Jurkat, Clone E6-1 (cell line): ENCODE results near the gene NRG2.

ENCODE experiments used
- DNase-seq: peaks from one replicate; pipeline ENCODE4 v3.0.0-alpha.2; 2011; ENCODE audit warnings: low read depth, low spot score
- H3K4me3 ChIP-seq: 2 replicates; pipeline ENCODE4 v1.5.1; 2011; ENCODE audit warnings: mild to moderate bottlenecking, low read length, control low read depth, moderate library complexity

Gene NRG2

GRCh38 chr5:139855451-139855850, 187.6 kb downstream of the NRG2 start:
- no peak overlapping the region for H3K4me3 ChIP-seq
- no peak for DNase-seq

- H3K4me3 ChIP-seq, result no peak overlapping the region
- no peak for DNase-seq
Observed at GRCh38 chr5:139854953-139855352, 188.1 kb downstream of the NRG2 start.

- H3K4me3 ChIP-seq, result no peak overlapping the region
- no peak for DNase-seq
Observed at GRCh38 chr5:139854029-139854605, 189.0 kb downstream of the NRG2 start.

- no peak overlapping the region for H3K4me3 ChIP-seq
- DNase-seq, result no peak
Observed at GRCh38 chr5:139852696-139853095, 190.4 kb downstream of the NRG2 start.

GRCh38 chr5:139851558-139851957, 191.5 kb downstream of the NRG2 start:
- no peak overlapping the region for H3K4me3 ChIP-seq
- no peak for DNase-seq

- H3K4me3 ChIP-seq, result no peak overlapping the region
- DNase-seq, result no peak
Observed at GRCh38 chr5:139850423-139851016, 192.6 kb downstream of the NRG2 start.

- no peak overlapping the region for H3K4me3 ChIP-seq
- no peak for DNase-seq
Observed at GRCh38 chr5:139849942-139850341, 193.2 kb downstream of the NRG2 start.

- no peak for DNase-seq
- H3K4me3 ChIP-seq, result no peak overlapping the region
Observed at GRCh38 chr5:139849501-139849900, 193.6 kb downstream of the NRG2 start.

GRCh38 chr5:139848508-139849100, 194.5 kb downstream of the NRG2 start:
- H3K4me3 ChIP-seq, result peak overlapping the region; percentile 50
- DNase-seq, result peak; percentile 23

- DNase-seq, result peak; percentile 41
- peak overlapping the region; percentile 50 for H3K4me3 ChIP-seq
Observed at GRCh38 chr5:139847790-139848507, 195.2 kb downstream of the NRG2 start.

GRCh38 chr5:139847091-139847490, 196.0 kb downstream of the NRG2 start:
- no peak overlapping the region for H3K4me3 ChIP-seq
- DNase-seq, result no peak

GRCh38 chr5:139845846-139846681, 197.0 kb downstream of the NRG2 start:
- H3K4me3 ChIP-seq, result no peak overlapping the region
- DNase-seq, result no peak

- H3K4me3 ChIP-seq, result no peak overlapping the region
- peak; percentile 61 for DNase-seq
Observed at GRCh38 chr5:139844472-139845145, 198.5 kb downstream of the NRG2 start.

GRCh38 chr5:139843991-139844390, 199.1 kb downstream of the NRG2 start:
- no peak for DNase-seq
- H3K4me3 ChIP-seq, result no peak overlapping the region

- DNase-seq, result no peak
- H3K4me3 ChIP-seq, result no peak overlapping the region
Observed at GRCh38 chr5:139842321-139842720, 200.8 kb downstream of the NRG2 start.

GRCh38 chr5:139841549-139841948, 201.6 kb downstream of the NRG2 start:
- no peak for DNase-seq

GRCh38 chr5:139839918-139840317, 203.2 kb downstream of the NRG2 start:
- no peak for DNase-seq

More at GRCh38 chr5:139841549-139841948, 201.6 kb downstream of the NRG2 start:
- H3K4me3 ChIP-seq, result no peak overlapping the region

GRCh38 chr5:139839232-139839815, 203.8 kb downstream of the NRG2 start:
- no peak for DNase-seq
- H3K4me3 ChIP-seq, result no peak overlapping the region

More at GRCh38 chr5:139839918-139840317, 203.2 kb downstream of the NRG2 start:
- H3K4me3 ChIP-seq, result no peak overlapping the region
